ENCODE results near the gene FHIT.

FHIT gene

GRCh38 chr3:60307562-60308199 lies 943.6 kb downstream of the FHIT start:
- DNase-seq: no peak

GRCh38 chr3:60304112-60304511 lies 947.1 kb downstream of the FHIT start:
- no peak for DNase-seq

- no peak for DNase-seq
Measured at GRCh38 chr3:60303160-60303559, 948.1 kb downstream of the FHIT start.

- no peak for DNase-seq
Measured at GRCh38 chr3:60301142-60301541, 950.1 kb downstream of the FHIT start.

DNA sequence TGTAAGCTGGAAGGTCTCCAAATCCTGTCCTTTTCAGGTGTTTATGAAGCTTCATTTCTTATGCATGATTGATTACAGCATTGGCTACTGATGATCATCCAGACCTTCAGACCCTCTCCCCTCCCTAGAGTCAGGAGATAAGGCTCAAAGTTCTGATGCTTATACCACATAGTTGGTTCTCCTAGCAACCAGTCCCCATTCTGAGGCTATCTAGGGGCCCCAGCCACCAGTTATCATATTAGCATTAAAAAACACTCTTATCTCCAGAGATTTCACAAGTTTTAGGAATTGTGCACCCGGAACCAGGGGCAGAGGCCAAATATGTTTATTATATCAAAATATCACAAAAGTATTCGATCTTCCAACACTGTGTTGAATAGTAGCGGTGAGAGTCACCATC lies 953.1 kb downstream of the FHIT start:
- no peak for DNase-seq

- DNase-seq: no peak
Measured at GRCh38 chr3:60294181-60294580, 957.1 kb downstream of the FHIT start.

DNA sequence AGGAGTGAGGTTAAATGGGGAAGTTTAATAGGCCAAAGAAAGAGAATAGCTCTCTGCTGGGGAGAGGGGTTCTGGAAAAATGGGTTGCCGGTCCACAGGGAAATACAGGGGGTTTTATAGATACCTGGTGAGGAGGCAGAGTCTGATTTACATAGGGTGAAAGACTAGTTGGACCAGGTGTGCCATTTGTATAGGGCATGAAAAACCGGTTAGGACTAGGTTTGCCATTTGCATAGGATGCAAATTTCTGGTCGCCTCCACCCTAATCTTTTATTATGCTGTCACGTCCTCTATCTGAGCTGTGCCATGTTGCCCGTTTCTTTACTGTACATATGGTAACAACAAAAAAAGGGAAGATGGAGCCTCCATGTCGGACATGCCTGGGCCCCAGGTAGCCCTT lies 960.1 kb downstream of the FHIT start:
- no peak for DNase-seq

DNA sequence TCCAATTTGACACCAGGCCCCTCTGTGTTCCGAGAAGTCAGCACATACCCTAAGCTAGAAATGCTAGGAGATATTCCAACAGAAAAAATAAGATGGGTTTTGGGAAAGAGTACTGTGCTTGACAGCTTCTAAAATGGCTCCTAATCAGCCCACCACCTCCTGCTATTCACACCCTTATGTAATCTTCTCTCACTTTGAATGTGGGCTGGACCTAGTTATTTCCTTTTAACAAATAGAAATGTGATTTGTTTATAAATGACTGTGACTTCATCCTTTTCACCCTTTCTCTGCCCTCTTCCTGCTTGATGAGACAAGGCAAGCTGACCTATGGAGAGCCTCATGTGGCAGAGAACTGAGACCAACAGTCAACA lies 961.1 kb downstream of the FHIT start:
- no peak for DNase-seq

DNA sequence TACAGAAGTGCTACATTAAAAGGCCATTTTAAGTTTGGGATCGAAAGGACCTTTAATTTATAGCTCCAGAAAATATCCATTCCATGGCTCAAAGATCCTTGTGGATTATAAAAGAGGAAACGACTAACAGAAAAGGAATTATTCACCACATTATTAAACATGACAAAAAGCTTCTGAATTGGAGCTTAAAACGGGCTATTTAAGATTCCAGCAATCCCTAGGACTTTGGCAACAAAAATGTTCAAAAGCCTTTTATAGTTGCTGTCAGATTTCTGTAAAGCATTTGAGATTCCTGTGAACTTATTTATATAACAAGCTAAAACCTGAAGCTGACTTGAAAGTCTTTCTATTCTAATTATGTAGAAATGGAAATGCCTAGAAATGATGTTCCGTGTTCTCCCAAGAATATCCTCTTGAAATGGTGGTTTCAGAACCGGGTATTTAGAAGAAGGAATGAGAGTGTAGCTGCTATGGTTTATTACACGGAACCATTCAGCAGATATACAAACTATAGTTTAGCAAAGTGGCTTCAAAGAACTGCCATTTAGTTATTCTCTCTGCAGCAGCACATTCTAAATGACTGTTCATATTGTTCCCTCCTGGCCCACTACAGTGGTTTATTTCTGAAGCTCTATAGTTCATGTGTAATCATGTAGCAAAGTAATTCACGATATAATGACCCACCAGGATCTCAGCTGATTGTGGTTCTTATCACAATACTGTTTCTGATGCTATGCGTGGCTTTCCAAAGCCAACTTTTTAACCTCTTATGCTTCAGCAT lies 961.7 kb downstream of the FHIT start:
- no peak for DNase-seq

DNA sequence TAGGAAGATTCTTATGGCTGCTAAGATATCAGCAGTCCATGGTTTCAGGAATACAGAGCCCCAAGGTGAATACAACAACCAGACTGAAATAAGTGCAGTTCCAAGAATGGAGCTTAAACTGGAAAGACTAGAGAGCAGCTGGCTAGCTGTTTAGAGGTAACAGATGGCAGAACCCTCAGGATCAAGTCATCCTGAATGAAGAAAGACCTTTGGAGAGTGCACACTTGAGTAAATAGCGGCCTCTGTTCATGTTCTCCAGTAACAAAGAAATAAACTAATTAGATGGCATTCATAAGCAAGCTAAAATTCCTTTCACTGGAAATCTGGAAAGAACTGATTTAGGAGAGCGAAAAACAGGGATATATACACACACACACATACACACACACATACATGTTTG lies 968.4 kb downstream of the FHIT start:
- no peak for DNase-seq

DNA sequence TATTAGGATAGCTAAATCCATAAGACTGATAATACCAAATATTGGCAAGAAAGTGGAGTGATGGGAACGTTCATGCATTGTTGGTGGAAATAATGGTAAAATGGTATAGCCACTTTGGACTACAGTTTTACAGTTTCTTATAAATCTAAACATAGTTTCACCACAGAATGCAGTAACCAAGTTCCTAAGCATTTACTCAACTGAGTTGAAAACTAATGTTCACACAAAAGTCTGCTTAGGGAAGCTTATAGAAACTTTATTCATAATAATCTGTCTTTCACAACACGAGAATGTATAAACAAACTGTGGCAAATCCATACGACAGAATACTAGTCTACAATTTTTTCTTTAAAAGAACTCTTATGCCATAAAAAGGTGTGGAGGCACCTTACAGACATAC lies 969.3 kb downstream of the FHIT start:
- DNase-seq: no peak

DNA sequence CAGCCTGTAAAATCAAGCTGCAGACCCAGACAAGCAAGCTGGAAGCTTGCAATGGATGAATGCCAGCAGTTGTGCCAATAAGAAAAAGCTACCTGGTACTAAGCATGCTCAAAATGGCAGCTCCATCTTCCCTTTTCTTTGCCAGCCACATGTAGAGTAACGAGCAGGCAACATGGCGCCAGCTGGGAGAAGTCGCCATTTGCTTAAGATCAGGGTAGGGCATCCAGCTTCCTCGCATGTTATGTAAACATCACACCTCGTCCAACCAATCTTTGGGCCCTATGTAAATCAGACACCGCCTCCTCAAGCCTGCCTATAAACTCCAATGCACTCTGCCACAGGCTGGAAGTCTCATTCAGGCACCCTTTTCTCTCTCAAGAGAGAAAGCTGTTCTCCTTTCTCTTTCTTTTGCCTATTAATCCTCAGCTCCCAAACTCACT lies 973.9 kb downstream of the FHIT start:
- DNase-seq: no peak

DNA sequence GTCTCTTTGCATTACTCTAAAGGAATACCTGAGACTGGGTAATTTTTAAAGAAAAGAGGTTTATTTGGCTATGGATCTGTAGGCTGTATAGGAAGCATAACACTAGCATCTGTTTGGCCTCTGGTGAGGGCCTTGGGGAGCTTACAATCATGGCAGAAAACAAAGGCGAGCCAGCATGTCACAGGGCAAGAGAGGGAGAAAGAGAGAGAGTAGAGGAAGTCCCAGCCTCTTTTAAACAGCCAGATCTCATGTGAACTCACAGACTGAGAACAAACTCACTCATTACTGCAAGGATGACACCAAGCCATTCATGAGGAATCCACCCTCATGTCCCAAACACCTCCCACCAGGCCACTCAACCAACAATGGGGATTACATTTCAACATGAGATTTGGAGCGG lies 974.6 kb downstream of the FHIT start:
- no peak for DNase-seq

DNA sequence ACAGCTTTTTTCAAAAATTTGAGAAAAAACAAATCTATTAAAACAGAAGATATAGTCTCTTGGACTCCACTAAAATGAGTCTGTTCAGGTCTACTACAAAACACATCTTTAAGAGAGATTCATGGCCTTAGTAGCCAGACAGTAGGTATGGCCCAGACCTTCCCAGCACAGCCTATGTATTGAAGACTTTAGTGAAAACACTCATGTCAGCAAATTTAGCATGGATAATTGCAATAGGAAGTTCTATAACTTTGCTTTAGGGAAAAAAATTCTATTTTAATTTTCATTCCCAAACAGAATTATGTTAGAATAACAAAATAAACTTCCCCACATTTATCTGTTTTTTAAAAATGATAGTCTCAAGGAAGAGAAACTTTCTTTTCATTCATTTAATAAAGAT lies 976.6 kb downstream of the FHIT start:
- DNase-seq: no peak

GRCh38 chr3:60274098-60274497 lies 977.2 kb downstream of the FHIT start:
- DNase-seq: no peak

- DNase-seq: no peak
Measured at GRCh38 chr3:60269829-60270266, 981.4 kb downstream of the FHIT start.

GRCh38 chr3:60269377-60269776 lies 981.9 kb downstream of the FHIT start:
- DNase-seq: no peak

GRCh38 chr3:60268123-60268522 lies 983.1 kb downstream of the FHIT start:
- no peak for DNase-seq

- DNase-seq: no peak
Measured at GRCh38 chr3:60266444-60266843, 984.8 kb downstream of the FHIT start.

DNA sequence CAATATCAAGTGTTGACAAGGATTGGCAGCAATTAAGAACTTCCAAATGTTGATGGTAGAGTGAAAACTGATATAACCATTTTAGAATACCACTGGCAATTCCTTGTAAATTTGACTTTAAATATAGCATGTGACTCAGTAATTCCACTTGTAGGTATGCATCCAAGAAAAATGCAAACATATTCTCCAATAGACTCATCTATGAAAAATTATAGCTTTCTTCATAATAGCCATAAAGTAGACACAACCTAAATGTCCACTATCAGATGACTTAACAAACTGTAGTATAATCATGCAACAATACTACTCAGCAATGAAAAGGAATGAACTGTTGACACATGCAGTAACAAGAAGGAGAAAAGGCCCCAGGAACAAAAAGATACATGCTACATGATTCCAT lies 988.1 kb downstream of the FHIT start:
- DNase-seq: no peak

DNA sequence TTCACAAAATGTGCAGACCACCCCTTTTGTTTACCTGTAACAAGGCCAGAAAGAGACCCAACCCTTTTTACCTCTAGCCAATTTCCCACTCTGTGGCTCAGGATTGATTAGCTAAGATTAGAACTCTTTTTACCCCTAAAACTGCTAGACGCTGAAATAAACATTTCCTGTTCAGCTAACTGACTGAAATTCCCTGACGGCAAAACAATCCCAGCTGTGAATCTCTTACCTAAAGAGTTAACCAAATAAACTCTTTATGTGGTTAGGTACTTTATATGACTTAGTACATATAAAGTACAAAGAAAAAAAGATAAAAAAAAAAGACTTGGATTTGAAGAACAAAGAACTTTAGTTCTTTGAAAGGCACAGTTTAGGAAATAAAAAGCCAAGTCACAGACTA lies 988.7 kb downstream of the FHIT start:
- DNase-seq: no peak

DNA sequence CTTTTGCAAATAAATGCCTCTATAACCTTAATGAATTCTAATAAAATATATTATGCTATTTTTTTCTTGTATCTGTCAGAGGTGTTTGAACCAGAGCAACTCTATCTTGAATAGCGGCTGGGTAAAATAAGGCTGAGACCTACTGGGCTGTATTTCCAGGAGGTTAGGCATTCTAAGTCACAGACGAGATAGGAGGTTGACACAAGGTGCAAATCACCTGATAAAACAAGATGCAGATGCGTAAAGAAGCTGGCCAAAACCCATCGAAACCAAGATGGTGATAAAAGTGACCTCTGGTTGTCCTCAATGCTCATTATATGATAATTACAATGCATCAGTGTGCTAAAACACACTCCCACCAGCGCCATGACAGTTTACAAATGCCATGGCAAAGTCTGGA lies 990.7 kb downstream of the FHIT start:
- no peak for DNase-seq

- no peak for DNase-seq
Measured at GRCh38 chr3:60250810-60251209, 1000.4 kb downstream of the FHIT start.

DNA sequence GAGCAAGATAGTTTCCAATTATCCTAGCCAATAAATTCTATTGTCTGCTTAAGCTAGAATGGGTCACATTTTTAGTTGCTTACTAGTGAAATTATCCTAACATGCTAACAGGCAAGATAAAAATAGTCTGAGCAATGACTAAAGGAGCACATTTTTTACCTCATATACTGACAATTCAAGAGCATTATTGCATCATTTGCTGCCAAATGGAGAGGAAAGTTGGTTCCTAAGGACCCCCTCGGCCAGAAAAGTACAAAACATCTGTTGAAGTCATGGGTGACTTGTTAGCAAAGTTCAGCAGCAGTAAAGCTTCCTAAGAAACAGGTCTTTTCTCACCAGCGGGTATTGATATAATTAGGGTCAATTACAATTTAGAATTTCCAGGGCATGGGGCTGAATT lies 1001.0 kb downstream of the FHIT start:
- no peak for DNase-seq

DNA sequence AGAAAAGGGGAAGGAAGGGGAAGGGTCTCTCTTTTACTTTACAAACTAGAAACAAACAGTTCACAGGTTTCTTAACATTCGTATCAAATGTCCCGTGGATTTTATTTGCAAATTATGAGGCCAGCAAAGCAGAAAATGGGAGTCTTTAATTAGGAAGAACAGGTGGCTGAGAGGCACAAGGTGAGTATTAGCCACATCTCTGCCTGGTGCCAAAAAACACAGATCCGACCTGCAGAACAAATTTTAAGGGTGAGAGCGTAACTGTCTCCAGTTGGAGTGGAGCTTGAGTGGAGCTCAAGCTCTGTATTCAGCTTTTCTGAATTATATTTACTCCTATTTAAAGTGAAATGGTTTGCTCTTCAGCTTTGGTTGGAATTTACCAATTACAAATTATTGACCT lies 1004.9 kb downstream of the FHIT start:
- DNase-seq: no peak

Data from activated CD4-positive, alpha-beta T cell treated with anti-CD3 and anti-CD28 coated beads for 4 hours (primary cell).